NCI-H748 (cell line): Measurements from ENCODE around the gene RELL2.

Experiments used
- DNase-seq: peaks from one replicate; lab custom pipeline; 2025; ENCODE audit not compliant: unreplicated experiment; lab: John Stamatoyannopoulos, UW

Gene RELL2

DNA sequence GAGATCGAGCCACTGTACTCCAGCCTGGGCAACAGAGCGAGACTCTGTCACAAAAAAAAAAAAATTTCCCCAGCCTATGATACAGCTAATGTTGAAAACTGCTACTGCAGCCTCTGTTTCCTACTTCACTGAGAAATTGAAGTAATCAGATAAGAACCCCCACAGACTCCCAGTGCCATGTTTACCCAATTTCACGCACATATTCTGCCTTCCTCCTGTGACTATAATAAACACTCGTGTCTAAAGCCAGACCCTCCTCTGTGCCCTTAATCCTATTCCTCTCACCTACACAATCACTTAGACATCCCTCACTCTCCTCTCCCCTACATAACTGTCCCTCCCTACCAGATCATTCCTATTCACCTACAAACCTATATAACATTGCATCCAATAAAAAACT is 38.9 kb downstream of the RELL2 start:
- DNase-seq: no peak

DNA sequence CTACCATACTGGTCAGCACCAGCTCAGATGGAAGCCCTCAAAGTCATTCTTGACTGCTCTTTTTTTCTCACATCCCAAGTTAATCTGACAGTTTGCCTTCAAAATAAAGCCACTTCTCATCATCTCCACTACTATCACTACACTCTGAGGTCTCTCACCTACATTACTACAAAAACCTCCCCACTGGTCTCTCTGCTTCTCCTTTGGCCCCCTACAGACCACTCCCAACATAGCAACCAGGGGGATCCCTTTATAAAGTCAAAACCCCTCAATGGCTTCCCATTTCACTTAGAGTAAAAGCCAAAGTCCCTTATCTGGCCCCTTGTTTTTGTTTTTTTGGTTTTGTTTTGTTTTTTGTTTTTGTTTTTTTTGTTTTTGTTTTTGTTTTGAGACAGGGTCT is 40.6 kb downstream of the RELL2 start:
- peak; percentile 13 for DNase-seq

- no peak for DNase-seq
These were observed 43.4 kb downstream of the RELL2 start for GRCh38 chr5:141680178-141680577.

GRCh38 chr5:141680751-141681201 is 44.0 kb downstream of the RELL2 start:
- DNase-seq: no peak

- DNase-seq: no peak
These were observed 44.5 kb downstream of the RELL2 start for GRCh38 chr5:141681295-141681694.

- no peak for DNase-seq
These were observed 45.2 kb downstream of the RELL2 start, which contains the start of gene ARAP3 for GRCh38 chr5:141681695-141682641. Gene ARAP3, minus strand, starts transcription at chr5:141682230. Its CDS starts 1,744 bp downstream, at chr5:141680486.

GRCh38 chr5:141683596-141684141 is 46.9 kb downstream of the RELL2 start:
- DNase-seq: no peak

DNA sequence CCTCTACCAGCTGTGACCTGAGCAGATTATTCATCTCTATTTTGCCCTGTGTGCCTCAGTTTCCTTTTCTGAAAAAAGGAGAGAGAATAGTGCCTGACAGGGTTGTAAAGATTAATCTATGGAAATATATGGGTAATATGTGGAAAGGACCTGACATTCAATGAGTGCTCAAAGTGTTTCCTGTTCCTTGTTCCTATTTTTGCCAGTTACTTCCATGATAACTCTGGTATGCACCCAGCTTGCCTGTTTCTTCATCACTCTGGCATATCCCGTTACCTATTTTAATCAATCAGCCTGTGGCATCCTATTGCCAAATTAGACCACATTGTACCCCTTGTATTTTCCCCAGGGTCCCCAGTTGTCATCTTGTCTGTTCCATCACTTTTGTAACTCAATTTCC is 48.8 kb downstream of the RELL2 start:
- no peak for DNase-seq

GRCh38 chr5:141686648-141687416 is 50.0 kb downstream of the RELL2 start:
- DNase-seq: no peak
